OCI-M2 (cell line): Measurements from ENCODE around the gene KCNMB2.
"Not testable (repeated sequence)": the region's sequence is repeated elsewhere in the genome, so short reads cannot be mapped to it uniquely, and the experiment has no call there.

Source experiments
- DNase-seq: peaks from one replicate; lab custom pipeline; 2025; ENCODE audit not compliant: unreplicated experiment; lab: John Stamatoyannopoulos, UW

KCNMB2 gene

GRCh38 chr3:178686826-178687225, 150.6 kb downstream of the KCNMB2 start:
- DNase-seq, result no peak

GRCh38 chr3:178690571-178690970, 154.3 kb downstream of the KCNMB2 start:
- no peak for DNase-seq

- DNase-seq, result no peak
Measured at GRCh38 chr3:178699364-178699763, 163.1 kb downstream of the KCNMB2 start.

- DNase-seq, result no peak
Measured at GRCh38 chr3:178699810-178700209, 163.6 kb downstream of the KCNMB2 start.

GRCh38 chr3:178703268-178703975, 167.2 kb downstream of the KCNMB2 start:
- peak; percentile 28 for DNase-seq

- DNase-seq, result no peak
Measured at GRCh38 chr3:178705925-178706324, 169.7 kb downstream of the KCNMB2 start.

GRCh38 chr3:178706411-178706810, 170.2 kb downstream of the KCNMB2 start:
- DNase-seq, result peak; percentile 17

GRCh38 chr3:178707311-178708031, 171.2 kb downstream of the KCNMB2 start:
- DNase-seq, result no peak

- DNase-seq, result no peak
Measured at GRCh38 chr3:178709051-178709450, 172.8 kb downstream of the KCNMB2 start.

- DNase-seq, result no peak
Measured at GRCh38 chr3:178711753-178712152, 175.5 kb downstream of the KCNMB2 start.

GRCh38 chr3:178712247-178712646, 176.0 kb downstream of the KCNMB2 start:
- DNase-seq, result no peak

- DNase-seq, result peak; percentile 32
Measured at GRCh38 chr3:178714925-178715832, 178.9 kb downstream of the KCNMB2 start.

- no peak for DNase-seq
Measured at GRCh38 chr3:178718995-178719635, 182.9 kb downstream of the KCNMB2 start.

- DNase-seq, result no peak
Measured at GRCh38 chr3:178732824-178733223, 196.6 kb downstream of the KCNMB2 start.

- no peak for DNase-seq
Measured at GRCh38 chr3:178735032-178735674, 198.9 kb downstream of the KCNMB2 start.

GRCh38 chr3:178736300-178736699, 200.1 kb downstream of the KCNMB2 start:
- DNase-seq, result no peak

- no peak for DNase-seq
Measured at GRCh38 chr3:178739720-178740119, 203.5 kb downstream of the KCNMB2 start.

GRCh38 chr3:178741020-178741419, 204.8 kb downstream of the KCNMB2 start:
- no peak for DNase-seq

GRCh38 chr3:178743297-178743696, 207.1 kb downstream of the KCNMB2 start:
- no peak for DNase-seq

- DNase-seq, result not testable (repeated sequence)
Measured at GRCh38 chr3:178745861-178746655, 209.8 kb downstream of the KCNMB2 start.
